Measurements from ENCODE around the gene TCP11L2. TPM values are rescaled to one million over a fixed set of nuclear protein-coding genes. Genes with fewer than 3 reads are reported as not detected.

Gene TCP11L2
- total and polyA plus RNA-seq, 9 of the 15 experiments (the other 6 are each of a cell fraction or from before 2014, with no cell fraction given) = 0.39 to 4.5 (median 1.3) TPM

DNA sequence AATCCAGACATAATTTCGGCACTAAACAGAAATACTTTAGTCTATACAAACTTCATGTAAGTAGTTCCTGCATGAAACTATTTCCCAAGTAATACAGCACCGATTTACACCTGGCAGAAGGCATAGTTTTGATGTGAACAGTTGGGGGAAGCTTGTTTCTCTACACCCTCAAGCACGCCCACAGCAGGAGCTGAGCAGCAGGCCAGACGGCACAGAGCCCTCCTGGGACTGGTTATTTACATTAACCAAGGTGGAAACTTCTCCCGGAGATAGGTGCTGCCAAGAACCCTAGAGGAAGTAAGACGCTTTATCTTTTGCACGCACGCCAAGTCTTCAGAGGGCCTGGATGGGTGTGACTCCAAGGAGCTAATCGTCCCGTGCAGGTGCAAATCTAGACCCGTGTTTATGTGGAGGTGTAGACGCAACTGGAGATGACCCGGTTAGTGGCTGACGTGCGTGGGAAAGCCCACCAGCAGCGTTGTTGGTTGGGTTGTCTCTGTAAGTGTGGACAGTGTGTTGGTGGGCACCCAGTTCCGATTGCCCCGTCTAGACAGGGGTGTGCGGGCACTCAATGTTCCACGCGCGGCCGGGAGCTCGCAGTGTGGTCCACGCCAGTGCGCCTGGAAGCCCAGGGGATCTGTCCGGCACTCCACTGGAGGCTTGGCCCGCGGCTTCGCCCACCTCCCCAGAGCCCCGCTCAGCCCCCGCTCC lies 767 bp upstream of the TCP11L2 start (continued):
- TF ChIP-seq ZNF561 (CRISPR knock-in tag; conservative IDR thresholded peaks at IDR 0.05) (no peak), ZNF696 (CRISPR knock-in tag; conservative IDR thresholded peaks at IDR 0.05) (no peak), HMGN3 (IDR thresholded peaks at IDR 0.05; ENCODE audit: borderline replicate concordance, extremely low read depth, insufficient read length, low read depth, low read length) (peak; percentile 75), ERF (CRISPR knock-in tag; IDR thresholded peaks at IDR 0.05) (no peak), MEF2A (IDR thresholded peaks at IDR 0.05; ENCODE audit: control insufficient read depth, low read depth, low read length) (peak; percentile 78), NEUROD1 (IDR thresholded peaks at IDR 0.05; ENCODE audit: borderline replicate concordance, low read depth, low read length, partially characterized antibody) (peak; percentile 76), C11orf30 (IDR thresholded peaks at IDR 0.05; ENCODE audit: low read depth) (no peak), NRF1 (conservative IDR thresholded peaks at IDR 0.05 in 1 of 2, IDR thresholded peaks at IDR 0.05 in 1 of 2) (peak; percentile 39 to 51; a peak in 2 of 4 replicates), SMARCC2 (IDR thresholded peaks at IDR 0.05; ENCODE audit: low read depth) (peak; percentile 89), ZNF174 (CRISPR knock-in tag; IDR thresholded peaks at IDR 0.05) (no peak), TCF7L2 (IDR thresholded peaks at IDR 0.05; ENCODE audit: low read depth, low read length) (peak; percentile 48; the same call in 1 of the 2 replicates), CHAMP1 (IDR thresholded peaks at IDR 0.05) (peak; percentile 70)
- TF ChIP-seq, protein P1, sequence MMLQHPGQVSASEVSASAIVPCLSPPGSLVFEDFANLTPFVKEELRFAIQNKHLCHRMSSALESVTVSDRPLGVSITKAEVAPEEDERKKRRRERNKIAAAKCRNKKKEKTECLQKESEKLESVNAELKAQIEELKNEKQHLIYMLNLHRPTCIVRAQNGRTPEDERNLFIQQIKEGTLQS (IDR thresholded peaks at IDR 0.05) = 0 out of 2 replicates have a peak, but pooled peaks have one; percentile 51
- TF ChIP-seq, protein P1 (CRISPR knock-in tag; conservative IDR thresholded peaks at IDR 0.05) = no peak
- TF ChIP-seq, protein P2, sequence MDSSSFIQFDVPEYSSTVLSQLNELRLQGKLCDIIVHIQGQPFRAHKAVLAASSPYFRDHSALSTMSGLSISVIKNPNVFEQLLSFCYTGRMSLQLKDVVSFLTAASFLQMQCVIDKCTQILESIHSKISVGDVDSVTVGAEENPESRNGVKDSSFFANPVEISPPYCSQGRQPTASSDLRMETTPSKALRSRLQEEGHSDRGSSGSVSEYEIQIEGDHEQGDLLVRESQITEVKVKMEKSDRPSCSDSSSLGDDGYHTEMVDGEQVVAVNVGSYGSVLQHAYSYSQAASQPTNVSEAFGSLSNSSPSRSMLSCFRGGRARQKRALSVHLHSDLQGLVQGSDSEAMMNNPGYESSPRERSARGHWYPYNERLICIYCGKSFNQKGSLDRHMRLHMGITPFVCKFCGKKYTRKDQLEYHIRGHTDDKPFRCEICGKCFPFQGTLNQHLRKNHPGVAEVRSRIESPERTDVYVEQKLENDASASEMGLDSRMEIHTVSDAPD (CRISPR knock-in tag; IDR thresholded peaks at IDR 0.05) = peak; percentile 54; the same call in 1 of the 2 replicates
- TF ChIP-seq, protein P3, sequence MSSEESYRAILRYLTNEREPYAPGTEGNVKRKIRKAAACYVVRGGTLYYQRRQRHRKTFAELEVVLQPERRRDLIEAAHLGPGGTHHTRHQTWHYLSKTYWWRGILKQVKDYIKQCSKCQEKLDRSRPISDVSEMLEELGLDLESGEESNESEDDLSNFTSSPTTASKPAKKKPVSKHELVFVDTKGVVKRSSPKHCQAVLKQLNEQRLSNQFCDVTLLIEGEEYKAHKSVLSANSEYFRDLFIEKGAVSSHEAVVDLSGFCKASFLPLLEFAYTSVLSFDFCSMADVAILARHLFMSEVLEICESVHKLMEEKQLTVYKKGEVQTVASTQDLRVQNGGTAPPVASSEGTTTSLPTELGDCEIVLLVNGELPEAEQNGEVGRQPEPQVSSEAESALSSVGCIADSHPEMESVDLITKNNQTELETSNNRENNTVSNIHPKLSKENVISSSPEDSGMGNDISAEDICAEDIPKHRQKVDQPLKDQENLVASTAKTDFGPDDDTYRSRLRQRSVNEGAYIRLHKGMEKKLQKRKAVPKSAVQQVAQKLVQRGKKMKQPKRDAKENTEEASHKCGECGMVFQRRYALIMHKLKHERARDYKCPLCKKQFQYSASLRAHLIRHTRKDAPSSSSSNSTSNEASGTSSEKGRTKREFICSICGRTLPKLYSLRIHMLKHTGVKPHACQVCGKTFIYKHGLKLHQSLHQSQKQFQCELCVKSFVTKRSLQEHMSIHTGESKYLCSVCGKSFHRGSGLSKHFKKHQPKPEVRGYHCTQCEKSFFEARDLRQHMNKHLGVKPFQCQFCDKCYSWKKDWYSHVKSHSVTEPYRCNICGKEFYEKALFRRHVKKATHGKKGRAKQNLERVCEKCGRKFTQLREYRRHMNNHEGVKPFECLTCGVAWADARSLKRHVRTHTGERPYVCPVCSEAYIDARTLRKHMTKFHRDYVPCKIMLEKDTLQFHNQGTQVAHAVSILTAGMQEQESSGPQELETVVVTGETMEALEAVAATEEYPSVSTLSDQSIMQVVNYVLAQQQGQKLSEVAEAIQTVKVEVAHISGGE (CRISPR knock-in tag; IDR thresholded peaks at IDR 0.05) = 0 out of 6 replicates have a peak, but pooled peaks of 1 of the 3 experiments have one; percentile 47
